SK-N-SH treated with all-trans-retinoic acid at 6 μM for 48 hours (cell line): ENCODE results near the gene CREB3.

ENCODE experiments used
- ATAC-seq: fragments of 200-7000 bp; cut with Tn5 transposase; 3 replicates; pipeline ENCODE4 v1.9.1; 2020; ENCODE audit warnings: mild to moderate bottlenecking, moderate library complexity
- ARNTL ChIP-seq: fragments of 450-650 bp; formaldehyde crosslinking; IDR thresholded peaks from 2 replicates; pipeline ENCODE4 v1.5.0; 2020; ENCODE audit warnings: low read depth, mild to moderate bottlenecking, moderate library complexity, borderline replicate concordance
- CSDC2 ChIP-seq: fragments of 250-450 bp; sonication (Bioruptor Pico); IDR thresholded peaks from 2 replicates; pipeline ENCODE4 v1.5.0; 2020; ENCODE audit warnings: mild to moderate bottlenecking, moderate library complexity
- CSRNP3 ChIP-seq: fragments of 250-450 bp; sonication (Bioruptor Pico); IDR thresholded peaks from 2 replicates; pipeline ENCODE4 v1.5.1; 2021; ENCODE audit warnings: mild to moderate bottlenecking, moderate library complexity
- GLIS3 ChIP-seq: fragments of 250-450 bp; sonication (Bioruptor Pico); IDR thresholded peaks from 2 replicates; pipeline ENCODE4 v1.5.0; 2020; ENCODE audit warnings: mild to moderate bottlenecking, moderate library complexity
- ISL1 ChIP-seq: fragments of 250-450 bp; sonication (Bioruptor Pico); IDR thresholded peaks from 2 replicates; pipeline ENCODE4 v2.1.2; 2022; ENCODE audit warnings: mild to moderate bottlenecking, moderate library complexity
- OSR1 ChIP-seq: fragments of 250-450 bp; sonication (Bioruptor Pico); IDR thresholded peaks from 2 replicates; pipeline ENCODE4 v1.8.0; 2022; ENCODE audit warnings: moderate library complexity, mild to moderate bottlenecking, inconsistent platforms
- PATZ1 ChIP-seq: fragments of 250-450 bp; sonication (Bioruptor Pico); IDR thresholded peaks from 2 replicates; pipeline ENCODE4 v1.8.0; 2020; ENCODE audit warnings: mild to moderate bottlenecking, moderate library complexity, borderline replicate concordance
- PPARA ChIP-seq: fragments of 250-450 bp; sonication (Bioruptor Pico); IDR thresholded peaks from 2 replicates; pipeline ENCODE4 v1.5.0; 2020; ENCODE audit warnings: mild to moderate bottlenecking, borderline replicate concordance
- RARB ChIP-seq: fragments of 250-450 bp; sonication (Bioruptor Pico); IDR thresholded peaks from 2 replicates; pipeline ENCODE4 v1.8.0; 2021; ENCODE audit warnings: mild to moderate bottlenecking, moderate library complexity
- SNAI2 ChIP-seq: fragments of 250-450 bp; sonication (Bioruptor Pico); IDR thresholded peaks from 2 replicates; pipeline ENCODE4 v1.5.0; 2020; ENCODE audit warnings: mild to moderate bottlenecking, moderate library complexity
- TCF4 ChIP-seq: fragments of 250-450 bp; sonication (Bioruptor Pico); IDR thresholded peaks from 2 replicates; pipeline ENCODE4 v1.8.0; 2021; ENCODE audit warnings: mild to moderate bottlenecking, moderate library complexity, borderline replicate concordance
- TSHZ2 ChIP-seq: fragments of 250-450 bp; sonication (Bioruptor Pico); IDR thresholded peaks from 2 replicates; pipeline ENCODE4 v1.5.0; 2020; ENCODE audit warnings: mild to moderate bottlenecking, moderate library complexity
- ZC3H10 ChIP-seq: fragments of 250-450 bp; sonication (Bioruptor Pico); IDR thresholded peaks from 2 replicates; pipeline ENCODE4 v1.5.1; 2021; ENCODE audit warnings: mild to moderate bottlenecking, moderate library complexity
- ZFP3 ChIP-seq: fragments of 250-450 bp; sonication (Bioruptor Pico); IDR thresholded peaks from 2 replicates; pipeline ENCODE4 v1.5.0; 2020; ENCODE audit warnings: mild to moderate bottlenecking, moderate library complexity
- ZNF565 ChIP-seq: fragments of 450-650 bp; formaldehyde crosslinking; conservative IDR thresholded peaks from 2 replicates; pipeline ENCODE4 v1.5.0; 2020; ENCODE audit warnings: low read depth, mild to moderate bottlenecking, moderate library complexity
- ZNF70 ChIP-seq: fragments of 450-650 bp; formaldehyde crosslinking; IDR thresholded peaks from 2 replicates; pipeline ENCODE4 v1.5.0; 2020; ENCODE audit warnings: mild to moderate bottlenecking, moderate library complexity
- ZNF8 ChIP-seq: fragments of 450-650 bp; formaldehyde crosslinking; IDR thresholded peaks from 2 replicates; pipeline ENCODE4 v1.5.0; 2020; ENCODE audit warnings: mild to moderate bottlenecking, moderate library complexity
- TF ChIP-seq, protein P1 (sequence below): fragments of 250-450 bp; sonication (Bioruptor Pico); IDR thresholded peaks from 2 replicates; pipeline ENCODE4 v1.5.1; 2020; ENCODE audit warnings: low read depth, mild to moderate bottlenecking, moderate library complexity

The CREB3 gene

GRCh38 chr9:35734096-35734495, 1.6 kb downstream of the CREB3 start:
- TF ChIP-seq ISL1 (CRISPR knock-in tag) (no peak), RARB (CRISPR knock-in tag) (no peak), ARNTL (CRISPR knock-in tag) (no peak), TSHZ2 (CRISPR knock-in tag) (no peak), ZC3H10 (CRISPR knock-in tag) (no peak), ZFP3 (CRISPR knock-in tag) (no peak)
- ATAC-seq: no peak

- TF ChIP-seq RARB (CRISPR knock-in tag) (no peak), TCF4 (CRISPR knock-in tag) (no peak), ZNF70 (CRISPR knock-in tag) (no peak), ZFP3 (CRISPR knock-in tag) (no peak)
- TF ChIP-seq, all 23 proteins: peak for 0
- ATAC-seq: peak; percentile 40
Observed at GRCh38 chr9:35736201-35736633, 3.8 kb downstream of the CREB3 start.

DNA sequence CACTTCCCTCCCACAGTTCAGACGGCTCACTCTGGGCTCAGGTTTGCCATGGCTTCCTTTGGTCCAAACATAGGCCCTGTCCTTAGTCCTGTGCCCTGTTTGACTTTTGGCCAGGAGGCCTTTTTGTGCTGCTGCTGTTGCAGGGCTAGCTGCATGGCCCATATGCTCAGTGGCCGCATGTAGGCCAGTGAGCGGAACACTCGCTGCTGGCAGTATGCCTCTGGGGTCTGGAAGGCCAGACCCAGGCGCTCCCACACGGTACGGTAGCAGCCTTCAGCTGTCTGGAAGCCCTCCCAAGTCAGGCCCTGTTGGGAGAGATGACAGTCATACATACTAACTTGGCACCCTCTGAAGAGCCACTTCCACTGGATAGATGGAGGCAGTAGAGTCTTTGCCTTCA, 4.7 kb downstream of the CREB3 start:
- TF ChIP-seq SNAI2 (CRISPR knock-in tag) (no peak), PPARA (no peak), ZNF8 (CRISPR knock-in tag) (no peak)
- ATAC-seq: no peak

- no peak for TF ChIP-seq ZC3H10 (CRISPR knock-in tag)
- no peak for TF ChIP-seq ISL1 (CRISPR knock-in tag)
- TF ChIP-seq, all 23 proteins: peak for 0
- ATAC-seq: no peak
Observed at GRCh38 chr9:35738186-35738585, 5.7 kb downstream of the CREB3 start.

DNA sequence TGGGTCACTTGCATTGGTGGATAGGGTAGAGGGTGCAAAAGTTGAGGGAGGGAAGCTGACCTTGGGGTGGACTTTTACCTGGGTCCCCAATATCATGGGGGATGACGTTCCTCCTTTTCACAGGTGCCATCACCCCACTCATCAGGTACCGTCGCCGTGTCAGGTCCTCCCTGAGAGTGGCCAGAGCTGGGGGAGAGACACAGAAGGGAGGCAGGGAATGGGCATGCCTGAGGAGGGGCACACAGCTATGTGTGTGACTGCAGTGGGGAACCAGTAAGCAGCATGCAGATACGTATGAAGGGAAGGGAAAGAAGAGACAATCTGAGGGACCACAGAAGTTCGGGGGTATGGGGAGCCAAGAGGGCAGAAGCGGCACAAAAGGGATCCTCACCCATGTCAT, 6.5 kb downstream of the CREB3 start:
- TF ChIP-seq ISL1 (CRISPR knock-in tag) (no peak), ZNF70 (CRISPR knock-in tag) (no peak), RARB (CRISPR knock-in tag) (no peak), OSR1 (CRISPR knock-in tag) (no peak), ZNF565 (no peak), PATZ1 (no peak), GLIS3 (no peak), ZNF8 (CRISPR knock-in tag) (no peak), ZC3H10 (CRISPR knock-in tag) (no peak), CSRNP3 (no peak), SNAI2 (CRISPR knock-in tag) (no peak), TSHZ2 (CRISPR knock-in tag) (no peak), ZFP3 (CRISPR knock-in tag) (no peak), TCF4 (CRISPR knock-in tag) (no peak), ARNTL (CRISPR knock-in tag) (no peak), CSDC2 (CRISPR knock-in tag) (no peak)
- TF ChIP-seq, protein P1, sequence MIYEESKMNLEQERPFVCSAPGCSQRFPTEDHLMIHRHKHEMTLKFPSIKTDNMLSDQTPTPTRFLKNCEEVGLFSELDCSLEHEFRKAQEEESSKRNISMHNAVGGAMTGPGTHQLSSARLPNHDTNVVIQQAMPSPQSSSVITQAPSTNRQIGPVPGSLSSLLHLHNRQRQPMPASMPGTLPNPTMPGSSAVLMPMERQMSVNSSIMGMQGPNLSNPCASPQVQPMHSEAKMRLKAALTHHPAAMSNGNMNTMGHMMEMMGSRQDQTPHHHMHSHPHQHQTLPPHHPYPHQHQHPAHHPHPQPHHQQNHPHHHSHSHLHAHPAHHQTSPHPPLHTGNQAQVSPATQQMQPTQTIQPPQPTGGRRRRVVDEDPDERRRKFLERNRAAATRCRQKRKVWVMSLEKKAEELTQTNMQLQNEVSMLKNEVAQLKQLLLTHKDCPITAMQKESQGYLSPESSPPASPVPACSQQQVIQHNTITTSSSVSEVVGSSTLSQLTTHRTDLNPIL (CRISPR knock-in tag): no peak
- no peak for ATAC-seq
